ENCODE measurements around the gene DTWD1.
"Not testable (repeated sequence)": the region's sequence is repeated elsewhere in the genome, so short reads cannot be mapped to it uniquely, and the experiment has no call there.

The DTWD1 gene

DNA sequence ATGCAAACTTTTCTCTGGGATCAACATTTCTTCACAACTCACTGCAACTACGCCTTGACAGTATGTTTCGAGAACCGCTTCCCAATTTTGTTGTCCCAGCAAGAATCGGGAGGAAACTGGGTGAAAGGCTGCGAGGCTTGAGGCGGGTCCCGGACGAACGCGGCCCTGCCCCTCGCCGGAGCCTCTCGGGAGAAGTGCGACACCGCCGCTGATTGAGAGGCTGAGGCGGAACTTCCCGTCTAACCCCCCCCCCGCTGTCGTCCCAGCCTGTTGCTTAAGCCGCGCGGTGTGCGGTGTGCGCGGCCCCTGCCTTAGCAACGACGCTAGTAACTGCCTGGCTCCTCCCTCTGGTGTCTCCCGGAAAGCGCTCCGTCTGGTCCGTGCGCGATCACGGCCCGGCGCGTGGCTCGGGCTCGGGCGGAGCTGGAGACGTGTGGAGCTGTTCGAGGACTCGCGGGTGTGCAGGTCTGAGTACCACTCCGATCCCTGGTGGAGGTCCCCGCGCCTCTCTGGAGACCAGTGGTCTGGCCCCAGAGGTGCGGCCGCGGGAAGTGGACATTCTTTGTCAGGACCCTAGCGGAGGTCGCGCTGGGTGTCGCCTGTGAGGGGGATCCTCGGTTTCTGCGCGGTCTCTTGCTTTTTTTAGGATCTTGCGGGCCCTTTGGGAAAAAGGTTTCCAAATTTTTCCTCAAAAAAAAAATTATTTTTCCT, at the start of gene DTWD1, which contains the start of gene FAM227B:
Gene DTWD1 (plus strand): TSS at position 391 of the 711 bp plus-strand sequence. CDS start 4,120 bp downstream, outside the sequence.
Gene FAM227B (minus strand): TSS at position 161 of the 711 bp plus-strand sequence. CDS start 5,647 bp downstream, outside the sequence.
- DNase-seq: peak; percentile 93

GRCh38 chr15:49573421-49573820, 47.4 kb upstream of the DTWD1 start:
- DNase-seq: no peak

DNA sequence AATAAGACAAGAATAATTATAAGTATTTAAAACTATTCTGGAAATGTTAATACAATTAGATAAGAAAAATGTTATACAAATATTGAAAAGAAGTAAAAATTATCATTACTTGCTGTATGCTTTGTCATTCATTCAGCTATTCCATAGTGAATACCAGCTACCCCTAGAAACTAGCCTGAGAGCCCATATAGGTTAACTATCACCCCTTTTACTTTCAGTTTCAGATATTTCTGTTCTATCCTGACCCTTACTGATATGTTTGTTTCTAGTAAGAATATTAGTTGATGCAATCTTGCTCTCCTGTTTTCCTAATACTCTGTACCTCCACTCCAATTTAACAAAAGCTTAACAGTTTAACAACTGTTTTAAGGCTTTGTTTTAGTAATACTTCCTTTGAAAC, 31.8 kb upstream of the DTWD1 start:
- no peak for DNase-seq

DNA sequence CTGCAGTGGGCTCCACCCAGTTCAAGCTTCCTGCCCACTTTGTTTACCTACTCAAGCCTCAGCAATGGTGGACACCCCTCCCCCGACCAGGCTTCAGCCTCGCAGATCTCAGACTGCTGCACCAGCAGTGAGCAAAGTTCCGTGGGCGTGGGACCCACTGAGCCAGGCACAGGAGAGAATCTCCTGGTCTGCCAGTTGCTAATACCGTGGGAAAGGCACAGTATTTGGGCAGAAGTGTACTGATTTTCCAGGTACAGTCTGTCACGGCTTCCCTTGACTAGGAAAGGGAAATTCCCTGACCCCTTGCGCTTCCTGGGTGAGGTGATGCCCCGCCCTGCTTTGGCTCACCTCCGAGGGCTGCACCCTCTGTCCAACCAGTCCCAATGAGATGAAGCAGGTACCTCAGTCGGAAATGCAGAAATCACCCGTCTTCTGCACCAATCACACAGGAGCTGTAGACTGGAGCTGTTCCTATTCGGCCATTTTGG, 28.0 kb upstream of the DTWD1 start:
- DNase-seq: not testable (repeated sequence)

DNA sequence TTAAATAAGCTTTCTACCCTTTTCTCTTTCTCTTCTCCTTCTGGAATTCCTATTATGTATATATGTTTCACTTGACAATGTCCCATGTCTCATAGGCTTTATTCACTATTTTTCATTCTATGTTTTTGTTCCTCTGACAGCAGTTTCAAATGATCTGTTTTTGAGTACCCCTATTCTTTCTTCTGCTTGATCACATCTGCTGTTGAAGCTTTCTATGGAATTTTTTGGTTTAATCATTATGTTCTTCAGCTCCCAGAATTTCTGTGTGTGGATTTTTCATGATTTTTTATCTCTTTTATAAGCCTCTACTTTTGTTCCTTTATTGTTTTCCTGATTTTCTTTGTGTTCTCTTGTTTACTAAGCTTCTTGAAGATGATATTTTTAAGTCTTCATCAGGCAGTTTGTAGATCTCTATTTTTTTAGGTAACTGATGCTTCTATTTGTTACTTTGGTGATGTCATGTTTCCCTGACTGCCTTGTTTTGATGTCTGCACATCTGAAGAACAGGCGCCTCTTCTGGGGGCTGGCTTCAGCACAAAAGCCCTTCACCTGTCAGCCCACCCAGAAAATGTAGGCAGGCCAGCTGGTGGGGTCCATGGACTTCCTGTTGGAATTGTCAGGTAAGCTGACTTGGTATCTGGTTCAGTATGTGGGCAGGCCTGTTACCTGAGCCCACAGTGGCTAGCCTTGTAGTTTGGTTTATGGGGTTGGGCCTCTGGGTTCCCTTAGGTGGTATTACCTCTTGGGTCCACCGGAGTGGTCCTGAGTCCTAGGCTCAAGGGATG, 16.0 kb upstream of the DTWD1 start:
- DNase-seq: no peak

DNA sequence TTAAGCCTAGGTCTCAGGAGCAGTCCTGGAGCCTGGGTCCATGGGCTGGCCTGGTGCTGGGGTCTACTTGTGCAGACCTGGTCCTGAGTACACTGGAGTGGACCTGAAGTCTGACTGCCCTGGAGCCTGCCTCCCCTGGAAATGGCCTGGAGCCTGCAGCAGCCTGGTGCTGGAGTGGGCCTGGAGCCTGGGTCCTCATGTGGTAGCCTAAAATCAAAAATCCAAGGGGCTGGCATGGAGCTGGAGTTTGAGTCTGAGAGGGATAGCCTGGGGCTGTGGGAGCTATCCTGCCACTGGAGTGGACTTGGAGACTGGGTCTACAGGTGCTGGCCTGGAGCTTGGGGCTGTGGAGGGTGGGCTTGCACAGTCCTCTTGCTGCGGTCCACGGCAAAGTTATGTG, 15.3 kb upstream of the DTWD1 start:
- no peak for DNase-seq

DNA sequence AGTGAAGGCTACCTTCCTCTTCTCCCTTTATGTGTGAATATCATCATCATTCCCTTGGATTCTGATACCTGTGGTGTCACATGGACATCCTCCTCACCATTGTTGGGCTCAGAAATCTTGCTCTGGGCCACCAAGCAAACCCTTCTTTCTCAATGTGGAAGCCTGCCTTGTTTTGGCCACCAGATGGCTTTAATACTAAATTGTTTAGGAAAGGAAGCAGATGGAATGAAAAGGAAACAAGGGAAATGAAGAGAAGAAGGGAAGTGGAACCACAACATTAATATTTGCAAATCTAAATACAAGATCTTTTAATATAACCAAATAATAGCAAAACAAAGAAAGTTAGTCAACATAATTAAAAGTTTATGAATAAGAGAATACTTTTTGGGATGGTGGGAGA, 14.3 kb upstream of the DTWD1 start:
- DNase-seq: no peak

- DNase-seq: no peak
These were observed 10.5 kb upstream of the DTWD1 start for GRCh38 chr15:49610157-49610918.

GRCh38 chr15:49612240-49612639, 8.6 kb upstream of the DTWD1 start:
- not testable (repeated sequence) for DNase-seq

GRCh38 chr15:49619226-49619625, 1.6 kb upstream of the DTWD1 start:
- no peak for DNase-seq

- no peak for DNase-seq
These were observed 649 bp upstream of the DTWD1 start for GRCh38 chr15:49620199-49620598.

GRCh38 chr15:49621401-49621811, 558 bp downstream of the DTWD1 start:
- peak; percentile 63 for DNase-seq

GRCh38 chr15:49621887-49622286, 1.0 kb downstream of the DTWD1 start:
- DNase-seq: peak; percentile 41

DNA sequence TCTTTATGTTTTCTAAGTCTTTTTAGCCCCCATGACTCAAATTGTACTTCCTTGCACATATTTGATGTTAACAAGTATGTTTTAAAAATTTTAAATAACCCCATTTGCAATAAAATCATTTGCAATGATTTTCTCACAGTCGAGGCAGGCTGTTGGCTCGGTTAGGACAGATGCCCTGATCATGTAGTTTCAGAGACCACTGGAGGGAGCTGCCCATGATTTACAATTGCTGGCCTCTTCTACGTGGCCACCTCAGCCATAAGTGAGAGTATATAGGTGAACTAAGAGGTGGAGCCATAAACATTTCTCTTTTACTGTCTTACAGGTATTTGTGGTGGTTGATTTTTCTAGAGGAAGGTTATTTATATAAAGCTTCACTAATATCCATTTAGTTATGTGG, 1.7 kb downstream of the DTWD1 start:
- DNase-seq: peak; percentile 2

DNA sequence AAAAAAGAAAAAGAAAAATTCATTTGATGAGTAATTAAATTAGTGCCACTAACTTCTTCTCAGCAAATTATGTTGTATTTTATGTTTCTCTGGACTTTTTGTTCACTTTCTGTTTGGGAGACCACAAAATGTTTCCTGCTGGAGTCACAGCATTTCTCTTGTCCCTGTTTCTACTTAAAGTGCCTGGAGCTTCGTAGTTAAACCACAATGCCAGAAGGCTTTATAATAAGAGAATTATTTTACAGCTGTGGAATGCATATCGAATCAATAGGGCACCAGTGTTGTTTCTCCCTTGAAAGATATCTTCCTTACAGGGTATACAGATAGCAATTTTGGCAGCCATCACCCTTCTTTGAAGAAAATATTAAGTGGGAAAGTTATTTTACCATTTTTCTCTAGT, 3.2 kb downstream of the DTWD1 start:
- DNase-seq: no peak

DNA sequence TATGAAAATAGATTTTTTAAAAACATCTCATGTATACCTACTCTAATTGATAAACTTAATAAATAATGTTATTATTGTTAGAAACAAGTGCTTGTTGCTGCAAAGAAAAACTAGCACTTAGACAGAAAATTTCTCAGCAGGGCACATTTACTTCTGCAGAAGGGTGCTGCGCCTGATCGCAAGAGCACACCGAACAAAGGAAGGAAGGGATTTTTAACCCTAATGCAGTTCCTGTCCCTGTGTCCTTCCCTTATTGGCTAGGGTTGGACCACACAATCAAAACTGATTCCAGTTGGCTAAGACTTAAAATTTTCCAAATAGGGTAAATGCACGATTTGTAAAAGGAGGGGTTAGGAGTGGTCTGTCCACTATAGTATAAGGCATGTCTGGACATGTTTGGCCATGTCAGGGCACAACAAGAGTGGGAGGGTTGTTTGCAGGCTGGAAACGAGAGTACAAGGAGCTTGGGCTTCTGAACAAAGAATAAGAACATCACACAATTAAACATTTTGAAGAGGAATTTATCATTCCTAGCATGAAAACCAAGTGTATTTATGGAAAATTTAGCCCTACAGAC, 4.7 kb downstream of the DTWD1 start:
- no peak for DNase-seq

- no peak for DNase-seq
These were observed 6.6 kb downstream of the DTWD1 start for GRCh38 chr15:49627407-49627877.

GRCh38 chr15:49628379-49628778, 7.5 kb downstream of the DTWD1 start:
- no peak for DNase-seq

- DNase-seq: no peak
These were observed 17.0 kb downstream of the DTWD1 start for GRCh38 chr15:49637857-49638256.

DNA sequence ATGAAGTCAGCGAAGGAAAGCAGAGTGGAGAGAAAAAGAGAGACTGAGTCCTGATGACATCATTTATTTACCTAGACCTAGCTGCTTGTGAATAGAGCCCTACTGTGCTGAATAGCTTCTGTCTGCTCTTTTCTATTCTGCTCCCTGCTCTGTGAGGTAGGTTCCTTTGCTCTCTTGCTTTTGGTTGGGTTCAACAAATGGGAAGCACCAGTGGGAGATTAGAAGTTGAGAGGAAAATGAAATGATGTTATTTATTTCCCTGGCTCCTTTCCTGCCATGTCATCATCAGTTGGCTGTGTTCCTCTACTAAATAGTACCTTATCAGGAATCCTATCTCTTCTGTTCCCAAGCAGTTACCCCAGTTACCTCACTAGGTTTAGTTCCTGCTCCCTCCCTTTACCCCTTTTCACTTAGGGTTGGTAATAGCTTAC, 23.5 kb downstream of the DTWD1 start:
- DNase-seq: no peak

DNA sequence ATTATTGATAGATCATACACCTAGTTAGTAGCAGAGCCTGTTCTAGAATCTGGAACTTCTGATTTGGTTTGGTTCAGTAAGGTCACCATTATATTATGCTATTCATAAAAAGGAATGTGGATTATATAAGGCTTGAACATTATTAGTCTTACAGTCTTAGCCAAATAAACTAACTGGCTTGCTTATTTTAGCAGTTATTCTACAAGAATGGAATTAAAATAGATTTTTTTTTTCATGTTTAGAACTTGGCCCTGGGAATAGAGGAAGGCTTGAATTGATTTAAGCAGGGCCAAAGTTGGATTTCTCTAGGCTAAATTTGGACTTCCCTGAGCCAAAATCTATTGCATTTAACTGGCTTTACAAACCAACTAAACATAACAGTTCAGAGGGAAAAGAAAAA, 24.4 kb downstream of the DTWD1 start:
- no peak for DNase-seq

GRCh38 chr15:49645941-49646340, 25.1 kb downstream of the DTWD1 start:
- DNase-seq: no peak

GRCh38 chr15:49646891-49647290, 26.0 kb downstream of the DTWD1 start:
- no peak for DNase-seq

All from NCI-H2227 treated with DMSO at 0.1 percent for 48 hours (cell line).